Medulla oblongata (tissue), 1 donor: ENCODE results near the gene HTR4.

Source experiments
- DNase-seq: peaks from one replicate; pipeline ENCODE4 v3.0.0-alpha.2; 2015; ENCODE audit errors: extremely low spot score

HTR4 gene

GRCh38 chr5:148607406-148607805 is 46.9 kb downstream of the HTR4 start:
- DNase-seq, result no peak

GRCh38 chr5:148606296-148606695 is 48.0 kb downstream of the HTR4 start:
- DNase-seq, result no peak

- no peak for DNase-seq
These were observed 55.1 kb downstream of the HTR4 start for GRCh38 chr5:148599187-148599586.

- no peak for DNase-seq
These were observed 58.6 kb downstream of the HTR4 start for GRCh38 chr5:148595697-148596096.

GRCh38 chr5:148586796-148587195 is 67.5 kb downstream of the HTR4 start:
- DNase-seq, result no peak

GRCh38 chr5:148585988-148586387 is 68.3 kb downstream of the HTR4 start:
- no peak for DNase-seq

- no peak for DNase-seq
These were observed 70.2 kb downstream of the HTR4 start for GRCh38 chr5:148584103-148584502.

GRCh38 chr5:148583421-148583965 is 70.8 kb downstream of the HTR4 start:
- no peak for DNase-seq

- DNase-seq, result no peak
These were observed 80.2 kb downstream of the HTR4 start for GRCh38 chr5:148574167-148574566.

GRCh38 chr5:148573374-148573773 is 81.0 kb downstream of the HTR4 start:
- DNase-seq, result no peak

GRCh38 chr5:148569948-148570347 is 84.4 kb downstream of the HTR4 start:
- DNase-seq, result no peak

- no peak for DNase-seq
These were observed 89.2 kb downstream of the HTR4 start for GRCh38 chr5:148565148-148565547.

GRCh38 chr5:148563021-148563420 is 91.3 kb downstream of the HTR4 start:
- no peak for DNase-seq

- no peak for DNase-seq
These were observed 92.5 kb downstream of the HTR4 start for GRCh38 chr5:148561801-148562311.

GRCh38 chr5:148559461-148559860 is 94.9 kb downstream of the HTR4 start:
- DNase-seq, result no peak

GRCh38 chr5:148558892-148559291 is 95.4 kb downstream of the HTR4 start:
- DNase-seq, result no peak

GRCh38 chr5:148556835-148557234 is 97.5 kb downstream of the HTR4 start:
- DNase-seq, result no peak

GRCh38 chr5:148554621-148555020 is 99.7 kb downstream of the HTR4 start:
- no peak for DNase-seq

GRCh38 chr5:148543727-148544126 is 110.6 kb downstream of the HTR4 start:
- no peak for DNase-seq

GRCh38 chr5:148542812-148543211 is 111.5 kb downstream of the HTR4 start:
- no peak for DNase-seq

- no peak for DNase-seq
These were observed 113.1 kb downstream of the HTR4 start for GRCh38 chr5:148541054-148541835.

GRCh38 chr5:148540647-148541046 is 113.7 kb downstream of the HTR4 start:
- no peak for DNase-seq

- DNase-seq, result no peak
These were observed 114.5 kb downstream of the HTR4 start for GRCh38 chr5:148539851-148540250.
